NOMO-1 (cell line): ENCODE measurements around the gene RPS27.
"Not testable (repeated sequence)": the region's sequence is repeated elsewhere in the genome, so short reads cannot be mapped to it uniquely, and the experiment has no call there.

ENCODE experiments used
- DNase-seq, 2 experiments: peaks; one replicate each; lab custom pipeline; 2025; ENCODE audit not compliant: unreplicated experiment in 2 of 2; lab: John Stamatoyannopoulos, UW

Gene RPS27

DNA sequence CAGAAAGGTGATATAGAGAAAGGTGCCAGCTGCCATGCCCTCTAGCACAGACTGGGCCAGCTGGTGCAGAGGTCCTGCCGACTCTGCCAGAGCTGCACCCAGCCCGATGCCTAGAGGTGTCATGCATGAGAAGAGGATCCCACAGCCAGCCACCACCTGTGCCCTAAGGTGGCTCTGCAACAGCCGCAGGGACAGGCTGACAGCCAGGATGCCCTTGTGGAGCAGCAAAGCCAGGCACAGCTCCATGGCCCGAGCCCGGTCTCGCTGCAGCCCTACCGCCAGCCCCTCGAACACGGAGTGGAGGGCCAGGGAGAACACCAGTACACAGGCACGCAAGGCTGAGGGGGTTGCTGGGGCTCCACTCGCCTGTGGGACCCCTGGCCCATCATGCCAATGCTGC lies 30.4 kb upstream of the RPS27 start:
- DNase-seq: no peak

DNA sequence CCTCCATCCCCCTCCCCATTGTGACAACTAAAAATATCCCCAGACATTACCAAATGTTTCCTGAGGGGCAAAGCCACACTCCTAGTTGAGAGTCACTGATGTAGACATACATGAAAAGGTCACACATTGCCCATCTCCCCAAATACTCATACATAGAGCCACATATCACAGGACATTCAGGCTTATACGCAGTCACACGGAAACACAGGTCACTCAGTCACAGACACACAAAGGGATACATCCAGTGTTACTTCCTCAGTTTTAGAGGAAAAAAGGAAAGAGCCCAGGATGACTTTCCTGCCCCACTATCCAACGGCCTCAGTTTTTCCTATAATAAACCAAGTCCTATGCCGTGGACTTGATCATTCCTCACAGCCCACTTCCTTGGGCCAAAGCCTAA lies 29.1 kb upstream of the RPS27 start:
- no peak for DNase-seq

DNA sequence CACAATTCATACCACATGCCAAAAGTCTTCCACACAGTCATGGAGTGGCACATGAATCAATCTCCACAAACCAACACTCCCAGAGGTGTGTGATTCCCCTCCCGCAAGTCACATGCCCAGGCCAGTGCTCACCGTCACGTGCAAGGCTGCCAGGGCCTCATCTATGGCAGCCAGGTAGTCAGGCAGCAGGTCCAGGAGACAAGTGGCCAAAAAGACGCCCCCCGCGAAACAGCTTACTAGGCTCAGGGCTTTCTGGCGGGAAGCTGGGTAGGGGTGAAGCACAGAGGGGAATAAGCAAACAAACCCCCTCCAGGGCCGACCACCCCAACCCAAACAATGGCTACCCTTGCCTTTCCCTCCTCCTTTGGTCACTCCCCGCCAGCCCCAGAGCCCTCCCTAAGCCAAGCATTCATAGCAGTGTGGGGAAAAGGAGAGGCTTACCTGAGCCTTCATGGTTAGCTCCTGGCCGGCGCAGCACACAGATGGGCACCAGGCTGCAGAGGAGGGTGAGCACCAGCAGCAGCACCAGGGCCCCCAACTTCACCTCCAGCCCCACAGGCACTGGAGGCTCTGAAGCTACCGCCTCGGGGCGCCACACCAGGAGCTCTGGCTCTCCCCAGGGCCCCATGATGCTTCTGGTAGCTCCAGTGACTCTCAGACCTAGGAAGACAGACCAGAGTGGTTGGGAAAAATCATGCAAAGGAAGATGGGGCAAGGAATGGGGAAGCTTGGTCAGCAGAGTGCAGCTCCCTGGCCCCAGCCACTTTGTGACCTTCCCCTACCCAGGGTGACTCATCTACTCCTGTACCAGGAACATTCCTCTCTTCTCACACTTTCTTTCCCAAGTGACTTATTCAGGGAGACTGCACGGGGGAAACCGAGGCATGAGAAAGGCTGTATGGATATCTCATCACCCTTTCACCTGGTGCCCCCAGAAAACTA lies 28.2 kb upstream of the RPS27 start:
- no peak for DNase-seq

DNA sequence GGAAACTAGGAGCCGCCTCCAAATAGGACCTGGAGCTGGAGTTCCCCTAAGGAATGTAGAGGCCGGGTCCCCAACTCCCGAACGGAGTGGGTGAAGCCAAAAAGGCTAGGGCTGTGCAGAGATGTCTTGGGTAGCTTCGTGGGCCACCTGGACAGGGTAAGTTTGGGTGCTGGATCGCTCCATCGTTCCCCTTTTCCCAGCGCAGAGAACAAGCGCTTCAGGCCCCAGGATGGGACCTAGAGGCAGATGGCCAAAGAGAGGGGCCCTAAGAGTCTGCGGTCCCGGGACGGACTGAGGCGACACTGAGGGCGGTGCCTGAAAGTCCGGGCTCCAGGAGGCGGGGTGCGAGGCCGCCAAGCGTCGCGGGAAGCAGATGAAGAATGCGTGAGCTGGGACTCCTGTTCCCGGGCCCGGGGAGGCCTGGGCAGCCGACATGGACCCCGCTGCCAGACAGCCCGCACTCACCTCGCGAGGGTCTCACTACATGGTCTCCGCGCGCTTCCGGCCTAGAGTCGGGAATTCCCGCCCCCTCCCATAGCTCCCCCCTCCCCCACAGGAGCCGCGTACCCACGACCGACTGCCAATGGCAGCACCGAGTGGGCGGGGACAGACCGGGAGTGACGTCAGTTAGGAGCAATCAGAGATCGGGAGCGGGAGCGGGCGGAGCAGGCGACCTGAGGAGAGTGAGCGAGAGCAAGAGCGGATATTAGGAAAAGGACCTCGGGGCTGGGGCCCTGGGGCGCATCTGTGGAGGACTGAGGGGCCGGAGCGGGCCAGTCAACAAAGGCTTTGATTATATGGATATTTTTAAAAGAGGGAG lies 27.3 kb upstream of the RPS27 start, which contains the start of gene SLC39A1:
TSS of gene SLC39A1 (minus strand) at position 508 of the 820 bp plus-strand sequence. CDS start 822 bp downstream, outside the sequence.
- DNase-seq: peak; percentile 90 to 91

DNA sequence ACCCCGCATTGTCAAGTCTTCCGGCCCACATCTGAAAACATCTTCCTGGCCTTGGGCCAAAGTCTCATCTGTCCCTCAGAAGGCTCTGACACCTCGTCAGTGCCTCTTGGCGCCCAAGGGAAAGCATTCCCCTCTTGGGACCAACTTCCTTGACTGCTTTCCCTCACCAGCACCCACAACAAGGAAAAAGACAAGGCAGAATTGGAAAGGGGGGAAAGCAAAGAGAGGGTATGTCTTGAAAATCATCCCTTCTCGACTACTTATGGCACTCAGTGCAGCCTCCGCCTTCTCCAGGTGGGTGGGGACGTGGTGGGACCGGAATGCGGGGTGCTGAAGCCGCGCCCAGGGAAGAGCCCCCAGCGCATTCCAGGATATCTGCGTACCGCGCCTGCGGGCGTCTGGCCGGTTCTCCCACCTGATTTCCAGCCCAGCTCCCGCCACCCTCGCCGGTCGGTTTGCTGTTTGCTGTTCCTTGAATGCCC lies 26.7 kb upstream of the RPS27 start:
- no peak for DNase-seq

DNA sequence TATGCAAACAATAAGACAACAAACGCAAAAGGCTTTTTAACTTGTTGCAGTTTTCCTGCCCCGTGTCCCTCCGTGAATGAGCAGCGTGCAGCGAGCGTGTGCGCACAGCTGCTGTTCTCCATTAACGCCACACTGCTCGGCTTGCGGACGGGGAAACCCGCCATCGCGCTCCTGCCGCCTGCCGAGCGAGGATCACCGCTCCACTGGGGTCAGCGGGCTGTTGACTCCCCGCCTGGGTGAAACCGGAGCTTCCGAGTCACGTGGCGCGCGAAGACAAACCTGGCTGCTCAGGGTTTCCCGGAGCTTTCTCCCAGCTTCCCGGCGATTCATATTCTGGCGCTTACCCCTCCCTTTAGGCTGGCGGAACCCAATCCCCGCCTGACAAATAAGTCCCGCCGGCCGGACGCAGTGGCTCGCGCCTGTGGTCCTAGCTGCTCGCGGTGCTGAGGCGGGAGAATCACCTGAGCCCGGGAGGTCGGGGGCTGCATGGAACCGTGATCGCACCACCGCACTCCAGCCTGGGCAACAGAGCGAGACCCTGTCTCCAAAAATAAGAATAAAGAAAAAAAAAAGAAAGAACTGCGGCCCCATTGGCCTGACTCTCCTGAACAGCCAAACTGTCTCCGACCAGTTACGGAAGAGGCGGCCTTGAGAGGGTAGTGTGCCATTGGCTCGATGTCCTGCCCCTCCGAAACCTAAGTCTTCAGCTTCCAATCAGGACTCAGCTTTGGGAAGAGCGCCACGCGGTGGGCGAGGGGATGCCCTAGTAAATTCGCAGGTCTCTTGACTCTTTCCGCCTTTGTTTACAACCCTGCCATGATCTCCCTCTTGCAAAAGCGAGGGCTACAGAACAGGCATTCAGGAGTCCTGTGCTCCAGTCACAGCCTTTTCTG lies 23.2 kb upstream of the RPS27 start, which contains the start of gene CREB3L4:
TSS of gene CREB3L4 (plus strand) at position 796 of the 893 bp plus-strand sequence. CDS start 624 bp downstream, outside the sequence.
- DNase-seq: peak; percentile 97 to 98

DNA sequence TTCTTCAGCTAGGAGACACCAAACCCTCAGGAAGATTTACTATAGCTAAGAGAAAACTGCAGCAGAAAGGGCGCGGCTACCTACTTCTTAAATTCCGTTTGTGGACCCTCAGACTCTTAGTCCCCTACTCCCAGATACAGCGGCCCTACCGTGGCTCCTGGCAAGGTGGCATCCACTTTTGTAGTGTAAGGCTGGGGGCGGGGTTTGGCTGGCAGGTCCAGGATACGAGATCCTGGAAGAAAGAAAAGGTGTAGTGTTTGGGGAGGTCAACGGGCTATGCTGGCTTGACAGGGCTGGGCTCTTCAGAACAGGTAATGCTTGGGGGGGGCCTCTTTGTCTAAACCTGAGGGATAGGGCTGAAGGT lies 22.6 kb upstream of the RPS27 start:
- no peak for DNase-seq

DNA sequence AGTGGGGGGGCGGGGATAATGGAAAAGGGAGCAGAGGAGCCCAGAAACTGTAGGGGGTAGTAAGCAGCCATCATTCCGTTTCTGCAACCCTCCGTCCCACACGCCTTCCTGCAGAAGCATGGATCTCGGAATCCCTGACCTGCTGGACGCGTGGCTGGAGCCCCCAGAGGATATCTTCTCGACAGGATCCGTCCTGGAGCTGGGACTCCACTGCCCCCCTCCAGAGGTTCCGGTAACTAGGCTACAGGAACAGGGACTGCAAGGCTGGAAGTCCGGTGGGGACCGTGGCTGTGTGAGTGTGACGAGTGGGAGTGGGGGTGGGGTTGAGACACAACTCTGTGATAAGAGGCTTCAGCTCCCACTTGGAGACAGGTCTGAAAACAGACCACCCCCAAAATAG lies 22.2 kb upstream of the RPS27 start:
- DNase-seq: no peak

DNA sequence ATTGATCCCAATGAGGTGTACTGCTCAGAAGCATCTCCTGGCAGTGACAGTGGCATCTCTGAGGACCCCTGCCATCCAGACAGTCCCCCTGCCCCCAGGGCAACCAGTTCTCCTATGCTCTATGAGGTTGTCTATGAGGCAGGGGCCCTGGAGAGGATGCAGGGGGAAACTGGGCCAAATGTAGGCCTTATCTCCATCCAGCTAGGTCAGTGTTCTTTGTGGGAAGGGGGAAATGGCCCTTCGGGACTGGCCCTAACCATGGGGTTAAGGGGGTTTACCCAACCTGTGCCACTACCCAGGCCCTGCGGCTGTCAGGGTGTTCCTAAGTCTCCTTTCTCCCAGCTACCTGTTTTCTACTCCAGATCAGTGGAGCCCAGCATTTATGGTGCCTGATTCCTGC lies 21.6 kb upstream of the RPS27 start:
- no peak for DNase-seq

DNA sequence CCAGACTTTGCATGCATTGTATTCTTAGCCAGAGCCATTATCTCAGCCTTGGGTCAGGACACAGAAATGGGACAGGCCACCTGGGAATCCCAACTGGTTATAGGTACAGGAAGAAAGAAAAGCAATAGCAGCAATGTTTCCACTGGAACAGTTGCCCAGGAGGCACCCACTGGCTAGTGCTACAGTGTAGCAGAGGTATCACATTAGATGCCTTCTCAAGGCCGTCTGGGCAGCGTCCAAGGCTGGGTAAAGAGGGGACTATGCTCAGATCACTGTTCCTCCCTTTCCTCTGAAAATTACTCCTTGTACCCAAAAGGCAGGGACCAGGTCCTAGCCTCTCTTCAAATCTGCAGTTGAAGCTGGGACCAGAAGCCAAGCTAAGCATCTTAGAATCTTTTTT lies 20.2 kb upstream of the RPS27 start:
- no peak for DNase-seq

DNA sequence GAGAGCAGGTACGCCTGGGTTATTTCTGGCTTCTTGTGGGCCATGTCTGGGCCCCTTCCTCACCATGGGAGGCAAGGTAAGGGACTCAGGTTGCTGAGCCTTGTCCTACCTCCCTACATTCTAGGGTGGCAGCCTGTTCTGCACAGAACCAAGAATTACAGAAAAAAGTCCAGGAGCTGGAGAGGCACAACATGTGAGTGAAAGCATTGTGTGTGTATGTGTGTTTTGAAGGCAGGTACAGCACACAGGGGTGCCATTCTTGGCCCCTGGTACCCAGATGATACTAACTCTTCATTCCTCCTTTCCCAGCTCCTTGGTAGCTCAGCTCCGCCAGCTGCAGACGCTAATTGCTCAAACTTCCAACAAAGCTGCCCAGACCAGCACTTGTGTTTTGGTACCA lies 17.5 kb upstream of the RPS27 start:
- no peak for DNase-seq

DNA sequence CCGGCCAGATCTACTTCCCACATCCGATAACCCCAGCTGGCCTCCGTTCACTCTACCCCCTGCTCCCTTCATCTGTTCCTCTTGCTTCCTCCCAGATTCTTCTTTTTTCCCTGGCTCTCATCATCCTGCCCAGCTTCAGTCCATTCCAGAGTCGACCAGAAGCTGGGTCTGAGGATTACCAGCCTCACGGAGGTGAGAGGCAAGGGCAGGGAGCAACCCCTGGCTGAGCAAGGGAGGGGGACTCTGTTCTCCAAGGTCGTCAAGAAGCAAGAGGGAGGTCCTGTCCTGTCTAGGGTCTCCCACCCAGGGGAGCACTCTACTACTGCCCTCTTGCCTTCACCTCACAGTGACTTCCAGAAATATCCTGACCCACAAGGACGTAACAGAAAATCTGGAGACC lies 17.0 kb upstream of the RPS27 start:
- no peak for DNase-seq

DNA sequence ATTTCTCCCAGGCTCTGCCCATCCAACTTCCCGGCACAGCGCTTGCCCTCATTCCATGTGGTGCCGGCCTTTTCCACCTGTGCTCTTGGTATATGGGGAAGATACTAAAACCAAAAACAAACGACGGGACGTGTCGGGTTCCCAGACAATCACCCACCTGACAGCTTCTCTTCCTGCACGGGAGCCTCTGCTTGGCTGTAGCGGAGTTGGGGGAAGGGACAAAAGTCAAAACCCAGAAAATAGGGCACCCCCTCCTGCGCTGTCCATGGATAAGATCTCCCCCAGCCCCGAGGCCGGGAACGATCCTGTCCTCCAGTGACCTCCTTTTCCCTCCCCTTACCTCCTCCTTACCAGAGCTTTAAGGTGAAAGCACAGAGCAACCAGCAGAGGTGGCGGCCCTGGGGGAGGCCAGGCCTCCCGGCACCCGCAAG lies 13.7 kb upstream of the RPS27 start:
- no peak for DNase-seq

DNA sequence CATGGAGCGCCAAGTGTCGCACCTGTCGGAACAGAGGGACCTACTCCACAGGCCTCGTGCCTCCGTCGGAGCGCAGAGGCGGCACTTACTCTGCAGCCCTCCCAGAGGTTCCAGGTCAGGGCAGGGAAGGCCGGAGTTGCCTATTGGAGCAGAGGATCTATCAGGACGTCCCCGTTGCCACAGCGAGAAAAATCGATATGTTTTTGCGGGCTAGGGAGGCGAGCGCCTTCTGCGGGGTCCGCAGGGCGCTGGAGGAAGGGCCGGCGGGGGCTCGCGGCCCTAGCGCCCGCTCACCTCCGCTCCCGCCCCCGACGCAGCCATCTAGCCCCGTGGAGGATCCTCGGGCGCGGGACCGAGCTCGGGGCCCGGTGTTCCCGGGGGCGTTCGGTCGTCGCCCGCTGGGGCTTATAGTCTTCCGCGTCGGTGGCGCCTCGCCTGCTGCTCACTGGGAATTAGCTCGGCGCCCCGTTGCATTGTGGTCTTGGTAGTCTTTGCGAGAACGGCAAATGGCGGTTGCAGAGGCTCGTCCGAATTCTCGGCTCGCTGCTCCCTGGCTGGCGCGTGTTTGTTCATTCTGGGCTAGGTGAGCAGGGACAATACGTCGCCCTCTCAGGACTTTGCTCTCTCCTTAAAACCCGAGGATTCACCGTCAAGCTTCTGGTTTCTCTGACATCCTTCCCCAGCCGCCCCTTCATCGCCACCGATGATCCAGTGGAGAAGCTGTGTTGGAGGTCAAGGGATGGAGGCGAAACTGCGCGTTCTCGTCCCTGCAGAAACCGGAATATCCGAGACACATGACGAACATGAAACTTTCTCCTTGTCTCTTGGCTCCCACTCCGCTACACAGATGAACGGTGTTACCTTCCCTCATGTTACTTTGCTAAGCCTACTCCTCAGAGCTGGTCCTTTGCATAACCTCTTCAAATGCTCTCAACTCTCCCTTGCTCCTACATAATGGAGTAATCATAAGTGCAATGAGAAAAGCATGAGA lies 13.0 kb upstream of the RPS27 start, which contains the start of gene JTB:
TSS of gene JTB (minus strand) at position 425 of the 991 bp plus-strand sequence. CDS start at position 3, 422 bp downstream.
- peak; percentile 56 to 86 for DNase-seq

DNA sequence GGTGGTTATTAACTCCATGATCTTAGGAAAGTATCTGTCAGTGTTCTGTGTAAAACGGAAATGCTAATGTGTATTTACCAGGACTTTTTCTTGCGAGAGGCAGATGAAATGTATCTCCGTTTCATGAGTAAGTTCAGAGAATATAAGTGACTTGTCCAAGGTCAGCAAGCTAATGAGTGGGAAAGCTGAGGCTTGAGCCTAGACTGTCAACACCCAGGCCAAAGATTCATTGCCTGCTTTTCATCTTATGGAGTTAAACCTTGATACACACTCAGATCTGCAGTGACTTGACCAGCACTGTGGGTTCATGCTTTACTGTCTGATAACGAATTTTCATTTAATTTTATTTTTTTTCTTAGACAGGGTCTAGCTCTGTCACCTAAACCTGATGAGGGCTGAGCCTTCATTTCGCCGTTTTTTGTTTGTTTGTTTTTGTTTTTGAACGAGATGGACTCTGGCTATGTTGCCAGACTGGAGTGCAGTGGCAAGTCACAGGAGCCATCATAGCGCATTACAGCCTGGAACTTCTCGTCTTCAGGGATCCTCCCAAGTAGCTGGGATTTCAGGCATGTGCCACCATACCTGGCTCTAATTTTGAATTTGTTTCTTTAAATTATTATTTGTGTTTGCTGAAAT lies 12.2 kb upstream of the RPS27 start:
- DNase-seq: no peak

DNA sequence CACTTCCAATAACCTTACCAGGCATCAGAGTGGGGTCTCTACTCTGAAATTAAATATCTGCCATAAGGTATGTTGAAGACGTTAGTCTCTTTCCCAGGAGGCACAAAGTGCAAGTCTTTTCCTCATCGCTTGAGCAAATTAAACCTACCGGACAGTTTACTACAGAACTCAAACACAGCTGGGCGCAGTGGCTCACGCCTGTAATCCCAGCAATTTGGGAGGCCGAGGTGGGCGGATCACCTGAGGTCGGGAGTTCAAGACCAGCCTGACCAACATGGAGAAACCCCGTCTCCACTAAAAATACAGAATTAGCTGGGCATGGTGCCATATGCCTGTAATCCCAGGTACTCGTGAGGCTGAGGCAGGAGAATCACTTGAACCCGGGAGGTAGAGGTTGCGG lies 11.5 kb upstream of the RPS27 start:
- not testable (repeated sequence) for DNase-seq

DNA sequence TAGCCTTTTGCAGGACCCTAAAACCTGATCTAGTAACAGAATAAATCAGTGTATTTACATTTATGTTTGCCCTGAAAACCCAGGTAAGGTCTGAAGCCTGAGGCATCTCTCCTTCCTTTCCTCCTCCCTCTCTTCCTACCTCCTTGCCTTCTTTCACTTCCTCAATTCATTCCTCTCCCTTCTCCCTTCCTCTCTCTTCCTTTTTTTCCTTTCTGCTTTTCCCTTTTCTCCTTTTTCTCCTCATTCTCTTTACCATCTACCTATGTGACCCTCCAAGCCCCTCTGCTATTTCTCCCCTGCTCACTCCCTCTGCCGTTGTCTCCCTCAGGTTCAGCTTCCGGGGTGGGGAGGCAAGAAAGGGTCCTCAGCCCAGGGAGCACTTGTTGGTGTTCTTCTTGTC lies 8.8 kb upstream of the RPS27 start:
- not testable (repeated sequence) for DNase-seq

DNA sequence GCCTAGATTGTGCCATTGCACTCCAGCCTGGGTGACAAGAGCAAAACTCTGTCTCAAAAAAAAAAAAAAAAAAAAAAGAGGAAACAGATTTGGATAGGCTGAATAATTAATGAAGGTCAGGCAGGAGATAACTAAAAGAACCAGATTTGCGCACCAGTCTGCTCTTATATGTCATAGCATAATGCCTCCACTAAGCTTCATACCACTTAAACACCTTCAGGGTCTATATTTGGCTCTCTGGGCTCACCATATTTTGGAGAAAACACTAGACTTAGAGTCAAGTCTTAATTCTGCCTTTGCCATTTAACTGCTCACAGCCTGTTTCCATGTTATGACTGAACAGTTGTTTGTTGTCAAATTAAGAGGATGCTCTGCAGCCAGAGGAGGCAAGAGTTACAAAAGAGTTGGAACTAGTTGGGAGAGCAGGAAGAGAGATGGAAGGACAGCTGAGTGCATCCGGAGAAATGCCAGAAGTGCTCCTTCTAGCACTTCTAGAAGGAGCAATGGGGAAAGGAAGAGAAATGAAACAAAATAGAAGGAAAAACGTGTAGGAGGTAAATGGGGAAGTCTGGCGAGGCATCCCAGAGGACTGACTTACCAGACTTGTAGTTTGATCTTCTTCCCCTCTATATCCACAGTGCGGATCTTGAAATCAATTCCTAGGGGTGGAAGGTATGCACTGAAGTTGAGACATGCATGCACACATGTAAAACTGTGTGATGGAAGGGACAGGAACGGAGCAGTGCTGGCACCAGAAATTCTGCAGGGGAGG lies 6.3 kb upstream of the RPS27 start:
- no peak for DNase-seq
